ENCODE measurements around the gene EIPR1. TPM values are rescaled to one million over a fixed set of nuclear protein-coding genes. Genes with fewer than 3 reads are reported as not detected.

Gene EIPR1
- polyA plus RNA-seq, 1 donor (not counting 4 experiments of a cell fraction or from before 2014, with no cell fraction given), result 44.3 TPM

- dilution Hi-C loops (cut with MboI; ENCODE audit: extremely low pct_ligation_motif_present, low sequenced_read_pairs), result no loop called here
- H3K4me1 ChIP-seq (ENCODE audit: control insufficient read depth, extremely low read depth, insufficient read depth, low read length), result no peaks in the 10 kb centered on the region
- TF ChIP-seq CTCF (optimal IDR thresholded peaks at IDR 0.05 in 1 of 3, IDR thresholded peaks at IDR 0.05 in 1 of 3, conservative IDR thresholded peaks at IDR 0.05 in 1 of 3; ENCODE audit: extremely low read depth in 1 of 3, insufficient read depth in 2 of 3, low read length in 3 of 3) (no peak), EZH2 (IDR thresholded peaks at IDR 0.05; ENCODE audit: low read length) (no peak)
- no peaks in the 10 kb centered on the region for H3K27me3 ChIP-seq (ENCODE audit: control insufficient read depth, extremely low read depth, insufficient read depth, low read length)
- no peak overlapping the region for H3K9ac ChIP-seq (ENCODE audit: control insufficient read depth, extremely low read depth, insufficient read depth, low read length)
- FAIRE-seq (no peak), DNase-seq (ENCODE audit: low read depth, low spot score) (no peak)
- no peak overlapping the region for H3K4me3 ChIP-seq (ENCODE audit: control insufficient read depth in 2 of 3, extremely low read depth in 1 of 3, insufficient read depth in 2 of 3, low read depth in 1 of 3, low read length in 3 of 3)
- no peak overlapping the region for H3K4me2 ChIP-seq (ENCODE audit: control insufficient read depth, extremely low read depth, insufficient read depth, low read depth, low read length)
- H3K9me3 ChIP-seq (ENCODE audit: control insufficient read depth, low read depth, low read length), result no peaks in the 10 kb centered on the region
- no peaks in the 10 kb centered on the region for H3K79me2 ChIP-seq (ENCODE audit: control insufficient read depth, insufficient read depth, low read length)
- no peak overlapping the region for H2AFZ ChIP-seq (ENCODE audit: control insufficient read depth, low read length)
- no peaks in the 10 kb centered on the region for H3K36me3 ChIP-seq (ENCODE audit: control insufficient read depth in 2 of 2, extremely low read depth in 1 of 2, insufficient read depth in 2 of 2, low read length in 2 of 2)
- no peaks in the 10 kb centered on the region for H3K9me1 ChIP-seq (ENCODE audit: control insufficient read depth, extremely low read depth, insufficient read depth, low read length)
- no peak overlapping the region for H3K27ac ChIP-seq (ENCODE audit: control insufficient read depth, insufficient read depth, low read length)
- no peaks in the 10 kb centered on the region for H4K20me1 ChIP-seq (ENCODE audit: control insufficient read depth, extremely low read depth, insufficient read depth, low read length)
These were observed 143.7 kb downstream of the EIPR1 start for GRCh38 chr2:3233877-3234276.

GRCh38 chr2:3229221-3229620 lies 148.4 kb downstream of the EIPR1 start:
- TF ChIP-seq CTCF (optimal IDR thresholded peaks at IDR 0.05 in 1 of 3, IDR thresholded peaks at IDR 0.05 in 1 of 3, conservative IDR thresholded peaks at IDR 0.05 in 1 of 3; ENCODE audit: extremely low read depth in 1 of 3, insufficient read depth in 2 of 3, low read length in 3 of 3) (no peak), EZH2 (IDR thresholded peaks at IDR 0.05; ENCODE audit: low read length) (no peak)
- dilution Hi-C loops (cut with MboI; ENCODE audit: extremely low pct_ligation_motif_present, low sequenced_read_pairs), result no loop called here
- DNase-seq (ENCODE audit: low read depth, low spot score) (no peak), FAIRE-seq (no peak)
- no peak overlapping the region for H3K4me2 ChIP-seq (ENCODE audit: control insufficient read depth, extremely low read depth, insufficient read depth, low read depth, low read length)
- H3K79me2 ChIP-seq (ENCODE audit: control insufficient read depth, insufficient read depth, low read length), result no peaks in the 10 kb centered on the region
- H3K4me1 ChIP-seq (ENCODE audit: control insufficient read depth, extremely low read depth, insufficient read depth, low read length), result no peaks in the 10 kb centered on the region
- H4K20me1 ChIP-seq (ENCODE audit: control insufficient read depth, extremely low read depth, insufficient read depth, low read length), result no peaks in the 10 kb centered on the region
- no peak overlapping the region for H3K9ac ChIP-seq (ENCODE audit: control insufficient read depth, extremely low read depth, insufficient read depth, low read length)
- H2AFZ ChIP-seq (ENCODE audit: control insufficient read depth, low read length), result no peak overlapping the region
- H3K27me3 ChIP-seq (ENCODE audit: control insufficient read depth, extremely low read depth, insufficient read depth, low read length), result no peaks in the 10 kb centered on the region
- no peak overlapping the region for H3K27ac ChIP-seq (ENCODE audit: control insufficient read depth, insufficient read depth, low read length)
- no peak overlapping the region for H3K4me3 ChIP-seq (ENCODE audit: control insufficient read depth in 2 of 3, extremely low read depth in 1 of 3, insufficient read depth in 2 of 3, low read depth in 1 of 3, low read length in 3 of 3)
- no peaks in the 10 kb centered on the region for H3K9me3 ChIP-seq (ENCODE audit: control insufficient read depth, low read depth, low read length)
- H3K36me3 ChIP-seq (ENCODE audit: control insufficient read depth in 2 of 2, extremely low read depth in 1 of 2, insufficient read depth in 2 of 2, low read length in 2 of 2), result no peaks in the 10 kb centered on the region
- H3K9me1 ChIP-seq (ENCODE audit: control insufficient read depth, extremely low read depth, insufficient read depth, low read length), result no peaks in the 10 kb centered on the region
